Fibroblast of lung (primary cell): ENCODE data around the gene ARGLU1. TPM values are rescaled to one million over a fixed set of nuclear protein-coding genes. Genes with fewer than 3 reads are reported as not detected.

Experiments used
- DNase-seq, 2 donors: peaks; one replicate each; pipeline versions ENCODE4 v3.0.0 to v3.0.0-alpha.2; 2010; ENCODE audit warnings: low read depth in 2 of 2
- H2AFZ ChIP-seq: 2 replicates; pipeline ENCODE4 v1.5.1; 2012; ENCODE audit warnings: low read length, control low read depth, inconsistent platforms
- H3K27ac ChIP-seq: 2 replicates; pipeline ENCODE4 v1.5.1; 2011; ENCODE audit warnings: low read length, control low read depth; ENCODE audit not compliant: insufficient read depth
- H3K27me3 ChIP-seq: 2 replicates; pipeline ENCODE4 v1.5.1; 2011; ENCODE audit warnings: mild to moderate bottlenecking, low read length; ENCODE audit not compliant: control insufficient read depth, insufficient read depth
- H3K36me3 ChIP-seq: 2 replicates; pipeline ENCODE4 v1.5.1; 2011; ENCODE audit warnings: low read length; ENCODE audit not compliant: control insufficient read depth, insufficient read depth
- H3K4me1 ChIP-seq: 2 replicates; pipeline ENCODE4 v1.5.1; 2011; ENCODE audit warnings: low read length; ENCODE audit not compliant: control insufficient read depth, insufficient read depth; ENCODE audit errors: extremely low read depth
- H3K4me2 ChIP-seq: 2 replicates; pipeline ENCODE4 v1.5.1; 2011; ENCODE audit warnings: low read length, control low read depth; ENCODE audit not compliant: insufficient read depth; ENCODE audit errors: extremely low read depth
- H3K4me3 ChIP-seq, 4 experiments: fragments of 200-600 bp in 1 of 4; sonication (generic) in 1 of 4; replicated peaks in 1 of 4; 2 replicates each; pipeline ENCODE4 v1.5.1; 2011 to 2016; ENCODE audit warnings: low read length in 4 of 4, low read depth in 3 of 4, mild to moderate bottlenecking in 3 of 4, control low read depth in 2 of 4, inconsistent platforms in 1 of 4, mixed read lengths in 1 of 4; ENCODE audit not compliant: insufficient read depth in 1 of 4; ENCODE audit errors: control extremely low read depth in 1 of 4
- H3K79me2 ChIP-seq: 2 replicates; pipeline ENCODE4 v1.5.1; 2012; ENCODE audit warnings: mild to moderate bottlenecking, low read length, inconsistent platforms; ENCODE audit not compliant: control insufficient read depth, insufficient read depth
- H3K9ac ChIP-seq: 2 replicates; pipeline ENCODE4 v1.5.1; 2011; ENCODE audit warnings: mild to moderate bottlenecking, low read length, control low read depth; ENCODE audit not compliant: insufficient read depth
- H3K9me3 ChIP-seq: 2 replicates; pipeline ENCODE4 v1.5.1; 2012; ENCODE audit warnings: low read depth, low read length; ENCODE audit not compliant: control insufficient read depth, insufficient read depth
- H4K20me1 ChIP-seq: 2 replicates; pipeline ENCODE4 v1.5.1; 2011; ENCODE audit warnings: low read length; ENCODE audit not compliant: control insufficient read depth, insufficient read depth; ENCODE audit errors: extremely low read depth
- CTCF ChIP-seq, 2 donors: IDR thresholded peaks in 1 of 2; conservative IDR thresholded peaks in 1 of 2; 1 replicate in 1 of 2; 2 replicates in 1 of 2; pipeline ENCODE4 v1.5.1; 2011 to 2012; ENCODE audit warnings: low read length in 2 of 2, control low read depth in 1 of 2, inconsistent platforms in 1 of 2, low read depth in 1 of 2, mild to moderate bottlenecking in 1 of 2
- EZH2 ChIP-seq: IDR thresholded peaks from 2 replicates; pipeline ENCODE4 v1.5.1; 2012; ENCODE audit warnings: low read length, control low read depth, mild to moderate bottlenecking; ENCODE audit errors: missing control alignments
- polyA plus RNA-seq, 2 donors: library from polyadenylated mRNA; depleted of rRNA in 1 of 2; stranded (reverse) in 1 of 2; unstranded in 1 of 2; fragments of >200 nt; gene quantifications; 2 replicates each; pipeline ENCODE4 v1.2.1, GENCODE V29; 2011 to 2012; ENCODE audit warnings: missing spikeins in 1 of 2
- total RNA-seq: library from RNA; depleted of rRNA; stranded (reverse); fragments of >200 nt; gene quantifications from 2 replicates; pipeline ENCODE4 v1.2.1, GENCODE V29; 2014

ARGLU1 gene
- total and polyA plus RNA-seq, 2 donors (not counting 1 experiment from before 2014, with no cell fraction given) = 45.4 to 45.6 TPM

- no peaks in the 10 kb centered on the region for H4K20me1 ChIP-seq
- no peaks in the 10 kb centered on the region for H3K9me3 ChIP-seq
- no peak overlapping the region for H3K27ac ChIP-seq
- H3K27me3 ChIP-seq = no peaks in the 10 kb centered on the region
- no peak overlapping the region for H3K4me2 ChIP-seq
- no peaks in the 10 kb centered on the region for H3K36me3 ChIP-seq
- no peak overlapping the region for H3K4me3 ChIP-seq
- no peak for DNase-seq
- H3K9ac ChIP-seq = no peak overlapping the region
- TF ChIP-seq EZH2 (no peak), CTCF (conservative IDR thresholded peaks at IDR 0.05 in 1 of 2, IDR thresholded peaks at IDR 0.05 in 1 of 2; ENCODE audit: low read depth in 1 of 2, low read length in 2 of 2) (no peak)
- H2AFZ ChIP-seq = no peak overlapping the region
- H3K4me1 ChIP-seq = peaks cover 7% of the 10 kb centered on the region
- no peaks in the 10 kb centered on the region for H3K79me2 ChIP-seq
Observed at GRCh38 chr13:106597749-106598395, 29.9 kb upstream of the ARGLU1 start.

- Histone ChIP-seq H3K4me2 (no peak overlapping the region), H3K36me3 (no peaks in the 10 kb centered on the region), H3K4me3 (no peak overlapping the region), H3K9me3 (no peaks in the 10 kb centered on the region), H3K27ac (no peak overlapping the region), H2AFZ (no peak overlapping the region), H4K20me1 (no peaks in the 10 kb centered on the region), H3K9ac (no peak overlapping the region), H3K4me1 (peaks cover 7% of the 10 kb centered on the region), H3K79me2 (no peaks in the 10 kb centered on the region), H3K27me3 (no peaks in the 10 kb centered on the region)
- no peak for DNase-seq
- TF ChIP-seq EZH2 = no peak
Observed at GRCh38 chr13:106597186-106597585, 29.2 kb upstream of the ARGLU1 start.

- H3K27me3 ChIP-seq = no peaks in the 10 kb centered on the region
- peak overlapping the region; percentile 42 for H3K4me2 ChIP-seq
- no peak for TF ChIP-seq EZH2
- peak; percentile 3 to 7 for TF ChIP-seq CTCF (conservative IDR thresholded peaks at IDR 0.05 in 1 of 2, IDR thresholded peaks at IDR 0.05 in 1 of 2; ENCODE audit: low read depth in 1 of 2, low read length in 2 of 2)
- peaks cover 7% of the 10 kb centered on the region for H3K4me1 ChIP-seq
- H3K27ac ChIP-seq = no peak overlapping the region
- no peak for DNase-seq
- H3K4me3 ChIP-seq = peak overlapping the region in 1 of 4 experiments; percentile 14
- H3K36me3 ChIP-seq = no peaks in the 10 kb centered on the region
- no peak overlapping the region for H3K9ac ChIP-seq
- H3K9me3 ChIP-seq = no peaks in the 10 kb centered on the region
- no peaks in the 10 kb centered on the region for H3K79me2 ChIP-seq
- peak overlapping the region; percentile 57 for H2AFZ ChIP-seq
- H4K20me1 ChIP-seq = no peaks in the 10 kb centered on the region
Observed at GRCh38 chr13:106596275-106596937, 28.5 kb upstream of the ARGLU1 start.
